CD4-positive, CD25-positive, alpha-beta regulatory T cell (primary cell): ENCODE data around the gene DNAAF9. TPM values are rescaled to one million over a fixed set of nuclear protein-coding genes. Genes with fewer than 3 reads are reported as not detected.

Source experiments
- ATAC-seq, 2 donors: fragments of 150-1000 bp; cut with Tn5 transposase; one replicate each; pipeline ENCODE4 v1.10.0; 2021; ENCODE audit warnings: low read depth in 2 of 2, moderate number of reproducible peaks in 2 of 2, moderate library complexity in 1 of 2
- DNase-seq, 3 donors: peaks; one replicate each; pipeline versions ENCODE4 v3.0.0 to v3.0.0-alpha.2; 2012 to 2022; ENCODE audit warnings: mixed read lengths in 1 of 3
- H3K27ac ChIP-seq: one replicate; pipeline ENCODE4 v1.7.0; 2013; ENCODE audit warnings: mild to moderate bottlenecking, low read length; ENCODE audit not compliant: insufficient read depth, poor library complexity, severe bottlenecking
- H3K27me3 ChIP-seq: one replicate; pipeline ENCODE4 v1.7.0; 2013; ENCODE audit warnings: low read length; ENCODE audit not compliant: control insufficient read depth, insufficient read depth
- H3K36me3 ChIP-seq: one replicate; pipeline ENCODE4 v1.7.0; 2013; ENCODE audit warnings: mild to moderate bottlenecking, low read length, moderate library complexity; ENCODE audit not compliant: control insufficient read depth, insufficient read depth
- H3K4me1 ChIP-seq: 2 replicates; pipeline ENCODE4 v1.7.0; 2013; ENCODE audit warnings: mild to moderate bottlenecking, low read length; ENCODE audit not compliant: insufficient read depth, control insufficient read depth, poor library complexity, severe bottlenecking
- H3K4me3 ChIP-seq: one replicate; pipeline ENCODE4 v1.7.0; 2013; ENCODE audit warnings: low read depth, mild to moderate bottlenecking, low read length, moderate library complexity
- H3K9me3 ChIP-seq, 2 experiments: 1 replicate in 1 of 2; 2 replicates in 1 of 2; pipeline ENCODE4 v1.7.0; 2013; ENCODE audit warnings: low read length in 2 of 2, mild to moderate bottlenecking in 1 of 2, moderate library complexity in 1 of 2; ENCODE audit not compliant: control insufficient read depth in 2 of 2
- H3K27ac Mint-ChIP-seq, 3 donors: one replicate each; pipeline ENCODE4 v1.8.0; 2020 to 2022; ENCODE audit warnings: mild to moderate bottlenecking in 3 of 3, mixed read lengths in 3 of 3, moderate library complexity in 2 of 3
- H3K27me3 Mint-ChIP-seq: one replicate; pipeline ENCODE4 v1.8.0; 2022; ENCODE audit warnings: mild to moderate bottlenecking, mixed read lengths
- H3K36me3 Mint-ChIP-seq: one replicate; pipeline ENCODE4 v1.8.0; 2020; ENCODE audit warnings: mixed read lengths
- H3K4me1 Mint-ChIP-seq, 4 donors: one replicate each; pipeline ENCODE4 v1.8.0; 2020 to 2022; ENCODE audit warnings: mixed read lengths in 4 of 4, mild to moderate bottlenecking in 1 of 4
- H3K4me3 Mint-ChIP-seq, 4 donors: one replicate each; pipeline ENCODE4 v1.8.0; 2020 to 2022; ENCODE audit warnings: mild to moderate bottlenecking in 4 of 4, mixed read lengths in 4 of 4, moderate library complexity in 3 of 4
- H3K9me3 Mint-ChIP-seq, 7 donors: one replicate each; pipeline ENCODE4 v1.8.0; 2020 to 2022; ENCODE audit warnings: mixed read lengths in 7 of 7, mild to moderate bottlenecking in 3 of 7, moderate library complexity in 2 of 7
- polyA plus RNA-seq, 4 donors: library from polyadenylated mRNA; unstranded; fragments of 300-500 nt; fragmentation: Illumina TruSeq; gene quantifications; one replicate each; pipeline ENCODE4 v1.2.3, GENCODE V29; 2021
- total RNA-seq: library from RNA; stranded (reverse); gene quantifications from one replicate; pipeline ENCODE4 v1.2.3, GENCODE V29; 2022

DNAAF9 gene
- total and polyA plus RNA-seq, 5 donors from 2014 or later: 0.73 to 11.7 (median 1.8) TPM

GRCh38 chr20:3402453-3402852 is 5.0 kb downstream of the DNAAF9 start:
- Histone ChIP-seq H3K4me3 (no peak overlapping the region), H3K9me3 (no peaks in the 10 kb centered on the region)
- H3K27me3 Mint-ChIP-seq: peaks cover 5% of the 10 kb centered on the region

GRCh38 chr20:3400260-3401155 is 7.0 kb downstream of the DNAAF9 start:
- Histone ChIP-seq H3K27ac (no peak overlapping the region), H3K4me1 (peaks cover under 1% of the 10 kb centered on the region), H3K4me3 (no peak overlapping the region), H3K36me3 (peaks cover 2% of the 10 kb centered on the region), H3K27me3 (no peaks in the 10 kb centered on the region), H3K9me3 (peaks cover 0 to 2% of the 10 kb centered on the region in 2 experiments)
- Mint-ChIP-seq H3K4me1 (peaks cover 11 to 25% (median 19%) of the 10 kb centered on the region in 4 donors), H3K27me3 (no peaks in the 10 kb centered on the region), H3K9me3 (peaks cover 0 to 8% (median 2%) of the 10 kb centered on the region in 7 donors), H3K4me3 (no peak overlapping the region), H3K36me3 (peaks cover 5% of the 10 kb centered on the region), H3K27ac (no peak overlapping the region)
- no peak for DNase-seq
- no peak for ATAC-seq

More at GRCh38 chr20:3402453-3402852, 5.0 kb downstream of the DNAAF9 start:
- Histone ChIP-seq H3K27ac (no peak overlapping the region), H3K4me1 (peaks cover 18% of the 10 kb centered on the region), H3K36me3 (no peaks in the 10 kb centered on the region), H3K27me3 (no peaks in the 10 kb centered on the region)
- H3K9me3 Mint-ChIP-seq: no peaks in the 10 kb centered on the region
- H3K4me3 Mint-ChIP-seq: no peak overlapping the region
- H3K4me1 Mint-ChIP-seq: peaks cover 19 to 37% (median 30%) of the 10 kb centered on the region in 4 donors
- no peak for DNase-seq
- no peak for ATAC-seq
- H3K27ac Mint-ChIP-seq: peak overlapping the region in 1 of 3 donors; percentile 65
- H3K36me3 Mint-ChIP-seq: no peaks in the 10 kb centered on the region

GRCh38 chr20:3398681-3399252 is 8.7 kb downstream of the DNAAF9 start:
- H3K36me3 Mint-ChIP-seq: peaks cover 5% of the 10 kb centered on the region
- Histone ChIP-seq H3K36me3 (peaks cover 2% of the 10 kb centered on the region), H3K27me3 (no peaks in the 10 kb centered on the region), H3K4me1 (no peaks in the 10 kb centered on the region), H3K4me3 (no peak overlapping the region), H3K9me3 (peaks cover 0 to 2% of the 10 kb centered on the region in 2 experiments), H3K27ac (no peak overlapping the region)
- H3K27ac Mint-ChIP-seq: no peak overlapping the region
- H3K9me3 Mint-ChIP-seq: peaks cover 0 to 8% (median 2%) of the 10 kb centered on the region in 7 donors
- H3K27me3 Mint-ChIP-seq: no peaks in the 10 kb centered on the region
- H3K4me1 Mint-ChIP-seq: peaks cover 6 to 14% (median 11%) of the 10 kb centered on the region in 4 donors
- H3K4me3 Mint-ChIP-seq: no peak overlapping the region
- no peak for DNase-seq
- no peak for ATAC-seq

GRCh38 chr20:3396492-3396891 is 11.0 kb downstream of the DNAAF9 start:
- H3K4me3 Mint-ChIP-seq: no peak overlapping the region
- peaks cover 5% of the 10 kb centered on the region for H3K36me3 Mint-ChIP-seq
- ATAC-seq (no peak), DNase-seq (no peak)
- peaks cover 0 to 8% (median 2%) of the 10 kb centered on the region in 7 donors for H3K9me3 Mint-ChIP-seq
- Histone ChIP-seq H3K27ac (no peak overlapping the region), H3K36me3 (peaks cover 2% of the 10 kb centered on the region), H3K4me1 (no peaks in the 10 kb centered on the region), H3K4me3 (no peak overlapping the region), H3K27me3 (no peaks in the 10 kb centered on the region), H3K9me3 (peaks cover 0 to 2% of the 10 kb centered on the region in 2 experiments)
- H3K4me1 Mint-ChIP-seq: peaks cover 0 to 7% (median 5%) of the 10 kb centered on the region in 4 donors
- no peaks in the 10 kb centered on the region for H3K27me3 Mint-ChIP-seq
- no peak overlapping the region for H3K27ac Mint-ChIP-seq

- DNase-seq (no peak), ATAC-seq (no peak)
- Mint-ChIP-seq H3K4me1 (peaks cover 5 to 10% (median 7%) of the 10 kb centered on the region in 4 donors), H3K36me3 (peaks cover 5% of the 10 kb centered on the region), H3K27ac (no peak overlapping the region), H3K9me3 (peaks cover 0 to 8% (median 2%) of the 10 kb centered on the region in 7 donors), H3K4me3 (no peak overlapping the region), H3K27me3 (no peaks in the 10 kb centered on the region)
- Histone ChIP-seq H3K9me3 (peaks cover 0 to 2% of the 10 kb centered on the region in 2 experiments), H3K27me3 (no peaks in the 10 kb centered on the region), H3K36me3 (peaks cover 2% of the 10 kb centered on the region), H3K27ac (no peak overlapping the region), H3K4me1 (no peaks in the 10 kb centered on the region), H3K4me3 (no peak overlapping the region)
These were observed 14.7 kb downstream of the DNAAF9 start for GRCh38 chr20:3392756-3393155.

- no peak for DNase-seq
- Histone ChIP-seq H3K9me3 (peaks cover 0 to 4% of the 10 kb centered on the region in 2 experiments), H3K4me1 (no peaks in the 10 kb centered on the region), H3K4me3 (no peak overlapping the region), H3K27me3 (no peaks in the 10 kb centered on the region), H3K36me3 (no peaks in the 10 kb centered on the region), H3K27ac (no peak overlapping the region)
- Mint-ChIP-seq H3K27me3 (no peaks in the 10 kb centered on the region), H3K9me3 (peaks cover 0 to 1% (median 0%) of the 10 kb centered on the region in 7 donors), H3K36me3 (peaks cover 7% of the 10 kb centered on the region), H3K4me1 (peaks cover 5 to 15% (median 8%) of the 10 kb centered on the region in 4 donors), H3K4me3 (no peak overlapping the region), H3K27ac (no peak overlapping the region)
- ATAC-seq: no peak
These were observed 16.6 kb downstream of the DNAAF9 start for GRCh38 chr20:3390759-3391425.

- H3K4me3 Mint-ChIP-seq: no peak overlapping the region
- peaks cover 0 to 3% of the 10 kb centered on the region in 2 experiments for H3K9me3 ChIP-seq
- peaks cover 17% of the 10 kb centered on the region for H3K36me3 ChIP-seq
- no peak overlapping the region for H3K4me3 ChIP-seq
- H3K4me1 ChIP-seq: no peaks in the 10 kb centered on the region
- peak overlapping the region in 2 of 3 donors; percentile 67 to 73 for H3K27ac Mint-ChIP-seq
- ATAC-seq (no peak), DNase-seq (peak in 1 of 3 donors; percentile 23)
- peaks cover 0 to 1% (median 0%) of the 10 kb centered on the region in 7 donors for H3K9me3 Mint-ChIP-seq
- H3K4me1 Mint-ChIP-seq: peaks cover 15 to 30% (median 24%) of the 10 kb centered on the region in 4 donors
- H3K27me3 Mint-ChIP-seq: peaks cover 5% of the 10 kb centered on the region
- H3K36me3 Mint-ChIP-seq: peaks cover 28% of the 10 kb centered on the region
- no peaks in the 10 kb centered on the region for H3K27me3 ChIP-seq
- H3K27ac ChIP-seq: no peak overlapping the region
These were observed 23.5 kb downstream of the DNAAF9 start for GRCh38 chr20:3383878-3384495.
